ENCODE results near the gene RPL10.

GRCh38 chrX:154378059-154378798 is 19.9 kb upstream of the RPL10 start:
- TF ChIP-seq CTCF (optimal IDR thresholded peaks at IDR 0.05 in 1 of 3, IDR thresholded peaks at IDR 0.05 in 1 of 3, conservative IDR thresholded peaks at IDR 0.05 in 1 of 3; ENCODE audit: extremely low read depth in 1 of 3, insufficient read depth in 2 of 3, low read length in 3 of 3), result no peak
- no peak for TF ChIP-seq EZH2 (IDR thresholded peaks at IDR 0.05; ENCODE audit: low read length)

Data from keratinocyte (primary cell).